ENCODE results near the gene CDH3.

DNA sequence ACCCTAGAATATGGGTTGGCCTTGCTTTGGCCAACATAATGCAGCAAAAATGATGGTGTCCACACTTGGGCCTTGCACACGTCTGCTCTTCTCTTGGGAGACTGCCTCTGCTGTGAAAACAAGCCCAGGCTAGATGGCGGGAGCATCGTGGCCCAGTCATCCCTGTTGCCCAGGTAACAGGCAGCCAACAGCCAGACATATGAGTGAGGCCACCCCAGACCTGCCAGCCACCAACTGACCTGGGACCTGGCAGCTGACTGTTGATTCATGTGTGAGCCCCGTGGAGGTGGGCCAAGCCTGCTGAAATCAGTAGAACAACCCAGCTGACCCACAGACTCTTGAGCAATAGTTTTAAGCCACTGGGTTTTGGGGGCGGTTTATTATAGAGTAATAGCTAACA lies 39.4 kb upstream of the CDH3 start:
- TF ChIP-seq, protein P1, sequence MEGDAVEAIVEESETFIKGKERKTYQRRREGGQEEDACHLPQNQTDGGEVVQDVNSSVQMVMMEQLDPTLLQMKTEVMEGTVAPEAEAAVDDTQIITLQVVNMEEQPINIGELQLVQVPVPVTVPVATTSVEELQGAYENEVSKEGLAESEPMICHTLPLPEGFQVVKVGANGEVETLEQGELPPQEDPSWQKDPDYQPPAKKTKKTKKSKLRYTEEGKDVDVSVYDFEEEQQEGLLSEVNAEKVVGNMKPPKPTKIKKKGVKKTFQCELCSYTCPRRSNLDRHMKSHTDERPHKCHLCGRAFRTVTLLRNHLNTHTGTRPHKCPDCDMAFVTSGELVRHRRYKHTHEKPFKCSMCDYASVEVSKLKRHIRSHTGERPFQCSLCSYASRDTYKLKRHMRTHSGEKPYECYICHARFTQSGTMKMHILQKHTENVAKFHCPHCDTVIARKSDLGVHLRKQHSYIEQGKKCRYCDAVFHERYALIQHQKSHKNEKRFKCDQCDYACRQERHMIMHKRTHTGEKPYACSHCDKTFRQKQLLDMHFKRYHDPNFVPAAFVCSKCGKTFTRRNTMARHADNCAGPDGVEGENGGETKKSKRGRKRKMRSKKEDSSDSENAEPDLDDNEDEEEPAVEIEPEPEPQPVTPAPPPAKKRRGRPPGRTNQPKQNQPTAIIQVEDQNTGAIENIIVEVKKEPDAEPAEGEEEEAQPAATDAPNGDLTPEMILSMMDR (IDR thresholded peaks at IDR 0.05), result no peak
- TF ChIP-seq POLR2A (IDR thresholded peaks at IDR 0.05; ENCODE audit: low read length) (no peak), MYC (IDR thresholded peaks at IDR 0.05; ENCODE audit: borderline replicate concordance, low read length) (no peak), REST (IDR thresholded peaks at IDR 0.05) (no peak), SMC3 (IDR thresholded peaks at IDR 0.05) (no peak), HDAC2 (IDR thresholded peaks at IDR 0.05) (no peak), RARB (CRISPR knock-in tag; IDR thresholded peaks at IDR 0.05) (no peak), NFE2L2 (conservative IDR thresholded peaks at IDR 0.05; ENCODE audit: low read length) (no peak), RFX5 (IDR thresholded peaks at IDR 0.05) (no peak)
- TF ChIP-seq, protein P2, sequence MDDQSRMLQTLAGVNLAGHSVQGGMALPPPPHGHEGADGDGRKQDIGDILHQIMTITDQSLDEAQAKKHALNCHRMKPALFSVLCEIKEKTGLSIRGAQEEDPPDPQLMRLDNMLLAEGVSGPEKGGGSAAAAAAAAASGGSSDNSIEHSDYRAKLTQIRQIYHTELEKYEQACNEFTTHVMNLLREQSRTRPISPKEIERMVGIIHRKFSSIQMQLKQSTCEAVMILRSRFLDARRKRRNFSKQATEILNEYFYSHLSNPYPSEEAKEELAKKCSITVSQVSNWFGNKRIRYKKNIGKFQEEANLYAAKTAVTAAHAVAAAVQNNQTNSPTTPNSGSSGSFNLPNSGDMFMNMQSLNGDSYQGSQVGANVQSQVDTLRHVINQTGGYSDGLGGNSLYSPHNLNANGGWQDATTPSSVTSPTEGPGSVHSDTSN (IDR thresholded peaks at IDR 0.05), result no peak
- TF ChIP-seq, protein P3, sequence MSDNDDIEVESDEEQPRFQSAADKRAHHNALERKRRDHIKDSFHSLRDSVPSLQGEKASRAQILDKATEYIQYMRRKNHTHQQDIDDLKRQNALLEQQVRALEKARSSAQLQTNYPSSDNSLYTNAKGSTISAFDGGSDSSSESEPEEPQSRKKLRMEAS (IDR thresholded peaks at IDR 0.05), result no peak
